GM21360 (cell line): ENCODE measurements around the gene ORAI2.
"Not testable (repeated sequence)": the region's sequence is repeated elsewhere in the genome, so short reads cannot be mapped to it uniquely, and the experiment has no call there.

Experiments used
- ATAC-seq: cut with Tn5 transposase; IDR thresholded peaks from one replicate; pipeline ENCODE4 v1.9.1; 2021; ENCODE audit warnings: mild to moderate bottlenecking, moderate library complexity; ENCODE audit not compliant: unreplicated experiment

The ORAI2 gene

GRCh38 chr7:102468478-102469350 lies 35.3 kb downstream of the ORAI2 start:
- ATAC-seq, result no peak

GRCh38 chr7:102469351-102469971 lies 36.1 kb downstream of the ORAI2 start:
- no peak for ATAC-seq

- no peak for ATAC-seq
Measured at GRCh38 chr7:102469972-102470825, 36.8 kb downstream of the ORAI2 start.

GRCh38 chr7:102471791-102472125 lies 38.4 kb downstream of the ORAI2 start:
- no peak for ATAC-seq

GRCh38 chr7:102472126-102473041 lies 39.0 kb downstream of the ORAI2 start:
- ATAC-seq, result no peak

- no peak for ATAC-seq
Measured at GRCh38 chr7:102473271-102473991, 40.1 kb downstream of the ORAI2 start.

- not testable (repeated sequence) for ATAC-seq
Measured at GRCh38 chr7:102474116-102474515, 40.7 kb downstream of the ORAI2 start.

- not testable (repeated sequence) for ATAC-seq
Measured at GRCh38 chr7:102474736-102475435, 41.5 kb downstream of the ORAI2 start.

- peak; percentile 85 for ATAC-seq
Measured at GRCh38 chr7:102478314-102479208, 45.2 kb downstream of the ORAI2 start, which contains the start of gene POLR2J. Gene POLR2J (minus strand): TSS chr7:102478922. CDS start chr7:102478860, 62 bp downstream.

GRCh38 chr7:102479209-102479584 lies 45.8 kb downstream of the ORAI2 start:
- ATAC-seq, result peak; percentile 34

- ATAC-seq, result not testable (repeated sequence)
Measured at GRCh38 chr7:102479982-102480637, 46.7 kb downstream of the ORAI2 start.

GRCh38 chr7:102481962-102482361 lies 48.6 kb downstream of the ORAI2 start:
- ATAC-seq, result not testable (repeated sequence)

- not testable (repeated sequence) for ATAC-seq
Measured at GRCh38 chr7:102484317-102484716, 50.9 kb downstream of the ORAI2 start.

- ATAC-seq, result peak; percentile 58
Measured at GRCh38 chr7:102490529-102491075, 57.2 kb downstream of the ORAI2 start.

GRCh38 chr7:102493220-102493935 lies 60.0 kb downstream of the ORAI2 start:
- ATAC-seq, result peak; percentile 24

GRCh38 chr7:102494026-102494425 lies 60.7 kb downstream of the ORAI2 start:
- not testable (repeated sequence) for ATAC-seq
